Hematopoietic multipotent progenitor cell treated with erythropoietin and hydrocortisone succinate and interleukin-3 and kit ligand, for 8 days (in vitro differentiated cells): ENCODE data around the gene PPOX.

Experiments
- DNase-seq: peaks from one replicate; pipeline ENCODE4 v3.0.0-alpha.2; 2015

PPOX gene

GRCh38 chr1:161198194-161198896, 32.1 kb downstream of the PPOX start:
- DNase-seq = peak; percentile 46

- DNase-seq = no peak
Observed at GRCh38 chr1:161198897-161199431, 32.7 kb downstream of the PPOX start, which contains the start of gene ADAMTS4. ADAMTS4 (minus strand) TSS chr1:161199054; CDS start chr1:161198627, 427 bp downstream.

DNA sequence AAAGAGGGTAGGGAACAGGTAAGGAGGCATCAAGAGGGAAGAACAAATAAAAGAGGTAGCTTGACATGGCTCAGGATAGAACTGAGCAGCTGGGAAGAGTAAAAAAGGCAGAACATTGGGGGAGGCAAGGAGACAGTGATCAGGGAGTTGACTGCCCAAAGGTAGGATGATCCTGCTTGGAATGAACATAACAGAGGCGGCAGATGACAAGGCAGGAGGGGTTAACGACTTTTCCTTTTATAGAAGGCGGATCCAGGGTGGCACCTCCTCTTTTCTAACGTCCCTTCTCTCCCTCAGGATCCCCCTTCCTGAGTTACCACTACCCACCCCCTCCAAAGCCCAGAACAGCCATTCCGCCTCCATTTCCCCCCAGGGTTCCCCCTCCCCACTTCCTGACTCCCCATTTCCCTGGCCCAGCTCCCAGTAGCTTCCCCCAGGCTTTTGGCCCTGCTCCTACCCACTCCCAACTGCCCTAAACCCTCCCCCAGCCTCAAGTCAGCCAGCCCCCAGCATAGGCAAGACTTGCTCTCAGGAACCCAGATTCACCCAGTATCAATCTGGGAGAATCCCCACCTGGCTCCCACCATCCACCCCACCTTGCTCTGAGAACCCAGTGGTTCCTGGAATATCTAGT, 33.4 kb downstream of the PPOX start:
- no peak for DNase-seq

DNA sequence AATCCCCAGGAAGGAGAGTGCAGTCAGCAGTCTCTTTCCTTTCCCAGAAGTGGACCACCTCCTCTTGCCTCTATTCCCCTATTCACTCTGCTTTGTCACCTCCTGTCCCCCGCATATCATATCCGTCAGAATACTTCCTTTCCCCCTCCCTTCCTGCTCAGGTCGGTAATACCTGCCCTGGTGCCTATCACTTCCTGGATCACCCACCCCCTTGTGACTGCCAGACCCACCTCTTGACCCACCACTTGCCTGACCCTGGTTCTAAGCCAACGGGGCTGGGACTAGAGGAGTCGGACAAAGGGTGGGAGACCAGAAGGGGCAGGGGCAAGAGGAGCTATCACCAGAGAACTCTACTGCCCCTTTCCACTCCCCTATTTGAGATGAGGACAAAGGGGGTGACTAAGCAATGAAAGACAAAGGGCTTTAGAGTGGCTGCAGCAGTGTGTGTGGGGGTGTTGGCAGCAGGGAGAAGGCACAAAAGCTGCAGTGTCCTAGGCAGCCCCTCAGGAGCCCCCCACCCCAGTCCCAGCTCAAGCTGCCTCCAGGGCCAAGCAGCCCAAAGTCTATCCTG, 34.3 kb downstream of the PPOX start:
- DNase-seq = no peak

GRCh38 chr1:161200992-161201835, 35.0 kb downstream of the PPOX start:
- no peak for DNase-seq

GRCh38 chr1:161201836-161202712, 35.8 kb downstream of the PPOX start, which contains the start of gene NDUFS2:
NDUFS2 (plus strand) TSS chr1:161202367; CDS start chr1:161202386, 19 bp downstream.
- peak; percentile 99 for DNase-seq

DNA sequence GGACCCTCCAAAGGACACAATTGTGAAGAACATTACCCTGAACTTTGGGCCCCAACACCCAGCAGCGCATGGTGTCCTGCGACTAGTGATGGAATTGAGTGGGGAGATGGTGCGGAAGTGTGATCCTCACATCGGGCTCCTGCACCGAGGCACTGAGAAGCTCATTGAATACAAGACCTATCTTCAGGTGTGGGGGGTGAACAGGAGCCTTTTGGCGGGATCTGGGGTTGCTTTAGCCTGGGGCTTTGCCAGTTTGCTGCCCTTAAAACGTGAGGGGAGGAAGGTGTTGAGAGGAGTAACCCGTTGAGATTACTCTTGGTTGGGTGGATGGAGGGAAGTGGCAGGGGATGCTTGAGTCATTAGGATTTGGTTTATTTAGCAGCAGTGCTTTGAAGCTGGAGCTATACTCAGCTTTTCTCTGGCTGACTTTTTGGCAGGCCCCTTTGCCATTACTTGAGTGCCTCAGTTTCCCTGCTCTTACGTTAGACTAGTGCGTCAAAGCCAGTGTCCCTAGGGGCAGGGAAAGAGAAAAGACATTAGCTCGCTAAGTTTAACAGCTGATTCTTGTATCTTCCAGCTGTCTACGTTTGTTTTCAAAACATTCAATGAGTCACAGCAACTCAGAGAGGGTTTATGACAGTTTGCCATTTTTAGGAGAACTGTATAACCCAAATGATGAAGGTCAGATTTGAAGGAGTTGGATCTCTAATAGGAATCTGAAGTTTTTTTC, 40.4 kb downstream of the PPOX start:
- DNase-seq = no peak

DNA sequence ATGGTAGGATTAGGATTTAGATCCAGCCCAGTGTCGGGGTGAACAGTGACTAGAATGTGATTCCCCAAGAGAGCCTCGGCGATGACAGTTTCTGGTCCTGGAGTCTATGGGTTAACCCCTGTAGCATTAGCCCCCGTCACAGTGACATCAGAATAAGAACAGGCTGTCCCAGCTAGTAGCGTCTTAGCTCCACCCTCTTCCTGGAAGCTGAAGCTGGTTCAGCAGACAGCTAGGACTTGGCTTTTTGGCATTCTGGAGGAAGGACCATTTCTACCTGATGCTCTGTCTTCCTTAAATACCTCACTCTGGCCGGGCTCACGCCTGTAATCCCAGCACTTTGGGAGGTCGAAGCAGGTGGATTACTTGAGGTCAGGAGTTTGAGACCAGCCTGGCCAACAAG, 40.9 kb downstream of the PPOX start:
- DNase-seq = no peak

GRCh38 chr1:161209790-161210409, 43.7 kb downstream of the PPOX start:
- DNase-seq = peak; percentile 78

DNA sequence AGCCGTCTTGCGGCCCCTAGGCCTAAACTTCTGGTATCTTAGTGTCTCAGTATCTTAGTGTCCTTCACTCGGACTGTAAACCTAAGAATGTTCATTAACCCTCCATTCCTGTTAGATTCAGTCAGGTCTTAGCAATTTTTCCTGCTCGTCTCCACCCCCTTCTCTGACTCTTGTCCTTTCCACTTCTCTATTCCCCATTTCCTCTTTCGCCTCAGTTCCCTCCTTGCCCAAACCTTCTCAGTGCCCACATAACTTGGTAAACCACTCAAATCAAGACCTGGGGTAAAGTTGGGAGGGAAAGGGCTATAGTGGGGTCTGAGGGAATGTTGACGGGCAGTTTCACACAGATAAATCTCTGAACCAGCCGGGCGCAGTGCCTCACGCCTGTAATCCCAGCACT, 48.1 kb downstream of the PPOX start:
- DNase-seq = no peak

DNA sequence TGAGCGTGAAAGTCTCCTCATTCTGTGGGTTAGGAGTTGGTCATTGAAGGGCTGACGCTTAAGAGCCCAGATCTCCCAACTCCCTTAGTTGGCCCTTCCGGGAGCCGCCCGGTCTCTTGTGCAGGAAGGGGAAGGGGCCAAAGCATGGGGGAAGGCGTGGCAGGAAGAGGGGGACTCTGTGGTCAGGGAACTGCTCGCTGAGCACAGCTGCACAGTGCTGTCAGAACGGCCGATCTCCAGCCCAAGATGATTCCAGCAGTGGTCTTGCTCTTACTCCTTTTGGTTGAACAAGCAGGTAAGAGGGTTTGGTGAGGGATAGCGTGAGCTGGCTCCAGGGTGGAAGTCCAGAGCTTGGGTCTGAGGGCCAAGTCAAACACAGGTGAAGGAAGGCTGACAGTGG, 48.9 kb downstream of the PPOX start, which contains the start of gene FCER1G:
Gene FCER1G (plus strand): TSS at position 220 of the 400 bp plus-strand sequence. CDS start 27 bp downstream, at position 247.
- DNase-seq = peak; percentile 35

- no peak for DNase-seq
Observed at GRCh38 chr1:161216945-161217712, 50.9 kb downstream of the PPOX start.

GRCh38 chr1:161217831-161218230, 51.6 kb downstream of the PPOX start:
- no peak for DNase-seq

DNA sequence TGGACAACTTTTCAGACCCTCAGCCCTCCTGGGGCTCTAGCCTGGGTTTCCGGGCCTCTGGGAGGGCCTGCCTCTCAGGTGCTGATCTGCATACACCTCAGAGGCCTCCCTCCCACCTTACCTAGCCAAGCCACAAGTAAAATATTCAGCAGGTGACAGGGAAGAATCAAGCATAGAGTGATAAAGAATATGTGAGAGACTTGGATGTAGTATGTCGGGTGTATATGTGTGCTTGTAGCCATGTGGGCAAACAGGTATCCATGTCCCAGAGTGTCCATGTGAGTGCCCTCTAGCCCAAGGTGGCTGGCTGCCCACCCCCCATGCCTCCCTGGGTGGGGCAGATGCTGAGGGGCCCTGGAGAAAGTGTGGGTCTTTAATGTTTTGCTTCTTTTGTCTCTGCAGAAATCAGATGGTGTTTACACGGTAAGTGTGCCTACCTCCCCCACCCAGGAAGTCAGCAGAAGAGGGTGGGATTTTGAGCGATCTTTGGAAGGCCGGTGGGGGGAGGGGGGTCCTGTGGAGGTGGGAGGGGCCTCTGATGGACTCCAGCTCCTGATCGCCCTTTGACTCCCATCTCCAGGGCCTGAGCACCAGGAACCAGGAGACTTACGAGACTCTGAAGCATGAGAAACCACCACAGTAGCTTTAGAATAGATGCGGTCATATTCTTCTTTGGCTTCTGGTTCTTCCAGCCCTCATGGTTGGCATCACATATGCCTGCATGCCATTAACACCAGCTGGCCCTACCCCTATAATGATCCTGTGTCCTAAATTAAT, 52.3 kb downstream of the PPOX start:
- DNase-seq = no peak

DNA sequence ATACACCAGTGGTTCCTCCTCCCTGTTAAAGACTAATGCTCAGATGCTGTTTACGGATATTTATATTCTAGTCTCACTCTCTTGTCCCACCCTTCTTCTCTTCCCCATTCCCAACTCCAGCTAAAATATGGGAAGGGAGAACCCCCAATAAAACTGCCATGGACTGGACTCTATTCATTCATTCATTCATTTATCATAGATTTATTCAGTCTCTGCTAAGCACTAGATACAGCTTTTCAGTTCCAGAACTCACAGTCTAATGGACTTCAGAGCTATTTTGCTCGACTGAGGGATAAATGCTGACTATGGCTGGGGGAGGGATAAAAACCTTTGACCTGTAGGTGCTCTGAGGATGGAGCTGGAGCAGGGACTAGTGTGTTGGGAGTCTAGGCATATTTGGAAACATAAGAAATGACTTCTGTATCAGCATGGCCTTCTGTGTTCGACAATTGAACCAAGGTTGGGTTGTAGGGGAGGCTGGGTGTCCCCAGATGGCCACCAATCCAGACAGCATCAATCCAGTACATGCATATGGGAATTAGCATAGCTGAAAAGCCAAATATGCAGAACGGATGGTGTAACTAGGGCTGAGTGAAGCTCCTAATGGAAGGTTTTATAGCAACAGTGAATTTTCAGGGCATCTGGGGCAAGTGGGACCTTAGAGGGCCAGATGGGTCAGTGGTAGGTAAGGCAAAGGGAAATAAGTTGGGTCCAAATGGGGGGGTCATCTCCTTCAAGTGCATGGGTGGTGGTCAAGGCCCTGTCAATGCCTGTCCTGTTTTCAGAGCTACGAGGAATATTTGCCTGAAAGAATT, 53.1 kb downstream of the PPOX start:
- DNase-seq = no peak

DNA sequence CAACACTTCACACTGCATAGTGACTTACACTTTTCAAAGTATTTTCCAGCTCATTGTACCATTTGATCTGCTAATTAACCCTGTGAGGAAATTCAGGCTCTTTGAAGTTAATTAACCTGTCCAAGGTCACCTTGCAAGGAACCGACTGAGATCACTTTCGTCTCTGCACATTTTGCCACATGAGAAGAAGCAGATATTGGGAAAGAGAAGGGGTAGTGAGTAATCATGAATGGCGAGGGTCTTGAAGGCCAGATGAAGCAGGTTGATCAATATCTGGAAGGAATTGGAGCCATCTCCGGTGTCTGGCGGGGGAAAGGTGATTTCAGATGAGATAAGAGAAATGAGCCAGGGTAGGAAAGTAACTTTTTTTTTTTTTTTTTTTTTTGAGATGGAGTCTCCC, 53.8 kb downstream of the PPOX start:
- DNase-seq = no peak
